Renal cortical epithelial cell (primary cell): ENCODE measurements around the gene TEX54. TPM values are rescaled to one million over a fixed set of nuclear protein-coding genes. Genes with fewer than 3 reads are reported as not detected.
"Not testable (repeated sequence)": the region's sequence is repeated elsewhere in the genome, so short reads cannot be mapped to it uniquely, and the experiment has no call there.

ENCODE experiments used
- DNase-seq: peaks from one replicate; pipeline ENCODE4 v3.0.0-alpha.2; 2011; ENCODE audit warnings: low read depth
- total RNA-seq: library from RNA; depleted of rRNA; stranded (reverse); fragments of >200 nt; gene quantifications from 2 replicates; pipeline ENCODE4 v1.2.3, GENCODE V29; 2014

The TEX54 gene
- total RNA-seq, 1 donor from 2014 or later: not detected

GRCh38 chr11:62835336-62835735 lies 2.7 kb upstream of the TEX54 start:
- no peak for DNase-seq

GRCh38 chr11:62831520-62832335 lies 913 bp downstream of the TEX54 start, which contains the start of gene STX5:
Gene STX5 (minus strand): TSS chr11:62832051. CDS start chr11:62831243, 808 bp downstream.
- peak; percentile 97 for DNase-seq

DNA sequence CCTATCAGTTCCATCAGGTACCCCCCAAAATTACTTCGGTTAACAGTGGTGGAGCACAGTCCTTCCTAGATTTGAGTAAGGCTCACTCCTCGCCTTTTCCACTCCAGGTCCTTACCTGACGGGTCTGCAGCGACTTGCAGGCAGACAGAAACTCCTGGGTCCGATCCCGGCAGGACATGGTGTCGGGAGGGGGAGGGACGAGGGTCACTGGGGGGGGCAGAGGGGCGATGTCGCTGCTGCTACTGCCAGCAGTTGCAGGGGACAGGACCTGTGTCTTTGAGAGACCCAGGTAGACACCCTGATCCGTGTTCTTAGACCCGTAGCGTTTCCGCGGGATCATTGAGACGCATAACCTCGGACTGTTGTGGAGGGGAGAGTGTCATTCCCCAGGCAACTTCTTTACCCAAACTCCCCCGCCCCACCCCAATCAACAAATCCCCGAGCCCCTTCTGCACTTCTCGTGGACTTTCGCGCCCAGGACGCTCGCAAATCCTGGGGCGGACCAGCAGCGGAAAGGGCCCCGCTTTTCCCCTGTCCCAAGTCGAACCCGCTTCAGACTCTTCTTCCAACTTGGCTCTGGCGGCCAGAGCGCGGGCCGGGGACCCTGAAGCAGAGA lies 1.6 kb downstream of the TEX54 start:
- DNase-seq: no peak

- not testable (repeated sequence) for DNase-seq
Measured at GRCh38 chr11:62828130-62828529, 4.5 kb downstream of the TEX54 start.

GRCh38 chr11:62823677-62824076 lies 9.0 kb downstream of the TEX54 start:
- DNase-seq: no peak

DNA sequence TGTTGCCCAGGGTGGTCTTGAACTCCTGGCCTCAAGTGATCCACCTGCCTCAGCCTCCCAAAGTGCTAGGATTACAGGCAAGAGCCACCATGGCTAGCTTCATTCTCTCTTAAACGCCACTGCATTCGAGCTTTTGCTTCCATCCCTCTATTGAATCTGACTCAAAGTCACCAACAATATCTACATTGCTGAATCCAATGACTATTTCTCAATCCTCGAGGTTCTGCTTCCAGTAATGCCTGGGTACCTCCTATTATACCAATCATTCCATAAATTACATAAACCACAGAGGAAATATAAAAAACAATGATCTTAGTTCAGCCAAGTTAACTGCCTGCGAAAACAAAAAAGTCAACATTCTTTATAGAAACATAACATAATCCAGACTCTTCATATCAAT lies 15.5 kb downstream of the TEX54 start:
- no peak for DNase-seq

- DNase-seq: no peak
Measured at GRCh38 chr11:62816557-62816956, 16.1 kb downstream of the TEX54 start.

DNA sequence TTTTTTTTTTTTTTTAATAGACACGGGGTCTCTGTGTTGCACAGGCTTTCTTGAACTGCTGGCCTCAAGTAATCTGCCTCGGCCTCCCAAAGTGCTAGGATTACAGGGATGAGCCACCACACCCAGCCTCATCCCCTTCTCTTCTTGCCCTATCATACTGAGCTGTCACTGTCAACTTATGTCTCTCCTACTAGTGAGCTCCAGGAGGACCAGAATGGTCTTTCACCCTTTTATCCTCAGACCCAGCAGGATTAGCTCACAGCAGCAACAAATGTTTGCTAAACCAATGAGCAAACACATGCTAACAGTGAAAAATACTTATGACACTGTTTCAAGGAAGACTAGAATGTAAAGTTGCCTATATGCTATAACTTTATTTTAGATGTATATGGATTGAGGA lies 21.0 kb downstream of the TEX54 start:
- no peak for DNase-seq

DNA sequence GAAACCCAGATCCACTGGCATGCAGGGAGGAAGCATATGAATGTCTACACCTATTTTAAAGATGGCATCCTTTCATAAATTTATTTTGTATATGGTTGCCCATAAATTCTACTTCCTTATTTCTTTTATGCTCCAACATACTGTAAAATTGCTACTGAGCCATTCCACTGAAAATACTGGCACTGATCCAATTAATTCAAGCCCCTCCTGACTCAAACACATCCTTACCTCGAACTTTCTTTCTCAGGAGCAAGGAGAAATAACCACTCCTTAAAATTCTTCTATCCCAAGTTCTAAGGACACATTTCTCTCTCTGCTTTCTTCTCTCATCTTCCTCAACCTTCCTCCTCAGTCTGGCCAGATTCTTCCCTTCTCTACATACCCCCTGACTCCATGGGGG lies 21.9 kb downstream of the TEX54 start:
- no peak for DNase-seq

- peak; percentile 41 for DNase-seq
Measured at GRCh38 chr11:62806611-62807121, 26.0 kb downstream of the TEX54 start.

DNA sequence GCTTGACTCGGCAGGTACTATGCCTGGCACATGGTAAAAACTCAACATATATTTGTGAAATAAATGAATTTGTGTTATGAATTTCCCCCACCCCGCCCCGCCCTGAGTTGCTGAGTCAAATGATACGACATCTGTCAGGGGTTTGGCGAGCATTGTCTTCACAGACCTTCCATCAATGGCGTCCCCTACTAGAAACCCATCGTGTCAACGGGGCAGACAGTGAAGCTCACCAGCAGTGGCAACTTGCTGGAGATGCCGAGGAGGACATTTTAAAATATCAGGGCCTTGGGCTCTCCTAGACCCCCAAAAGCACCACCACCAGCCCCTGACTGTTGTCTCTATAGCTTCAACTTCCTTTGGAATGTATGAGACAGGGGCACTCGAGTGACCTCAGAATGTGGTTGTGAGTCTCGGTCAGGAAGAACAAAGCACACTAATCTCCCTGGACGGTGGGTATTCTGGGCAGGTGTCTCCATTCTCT lies 26.6 kb downstream of the TEX54 start:
- DNase-seq: peak; percentile 28

DNA sequence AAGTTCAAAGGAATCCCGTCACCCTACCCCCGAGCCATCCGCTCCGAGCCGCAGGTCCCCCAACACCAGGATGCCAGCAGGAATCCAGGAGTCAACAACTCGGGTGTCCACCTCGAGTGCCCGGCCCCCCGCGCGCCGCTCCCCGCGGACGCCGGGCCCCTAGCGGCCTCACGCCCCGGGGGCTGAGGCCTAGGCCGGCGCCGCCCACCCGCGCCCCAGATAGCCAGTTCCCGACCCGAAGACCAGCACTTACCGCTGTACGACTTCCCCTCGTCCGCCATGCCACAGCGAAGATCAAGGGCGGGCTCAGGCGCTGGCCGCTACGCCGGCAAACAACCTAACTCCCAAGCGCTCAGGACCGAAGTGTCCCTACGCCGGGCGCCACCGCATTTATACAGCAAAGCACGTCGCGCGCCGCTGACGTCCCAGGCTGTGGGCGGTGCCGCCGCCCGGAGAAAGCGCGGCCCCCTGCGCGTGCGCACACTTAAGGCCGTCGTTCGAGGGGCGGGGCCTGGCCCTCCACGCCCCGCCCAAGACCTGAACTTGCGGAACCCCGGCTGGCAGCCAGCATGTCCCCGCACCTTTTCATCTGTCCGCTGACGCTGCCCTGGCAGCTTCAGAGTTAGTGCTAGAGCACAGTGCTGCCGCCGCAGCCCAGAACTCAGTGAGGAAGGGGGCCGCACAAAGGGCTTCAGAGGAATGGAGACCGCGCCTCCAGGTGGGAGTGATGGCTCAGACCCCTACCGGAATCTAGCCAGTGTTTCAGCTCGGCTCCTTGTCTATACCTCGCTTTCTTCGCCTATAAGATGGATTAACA lies 27.4 kb downstream of the TEX54 start, which contains the start of gene NXF1:
Gene NXF1 (minus strand): TSS at position 365 of the 817 bp plus-strand sequence. CDS start 84 bp downstream, at position 281.
- DNase-seq: peak; percentile 79

DNA sequence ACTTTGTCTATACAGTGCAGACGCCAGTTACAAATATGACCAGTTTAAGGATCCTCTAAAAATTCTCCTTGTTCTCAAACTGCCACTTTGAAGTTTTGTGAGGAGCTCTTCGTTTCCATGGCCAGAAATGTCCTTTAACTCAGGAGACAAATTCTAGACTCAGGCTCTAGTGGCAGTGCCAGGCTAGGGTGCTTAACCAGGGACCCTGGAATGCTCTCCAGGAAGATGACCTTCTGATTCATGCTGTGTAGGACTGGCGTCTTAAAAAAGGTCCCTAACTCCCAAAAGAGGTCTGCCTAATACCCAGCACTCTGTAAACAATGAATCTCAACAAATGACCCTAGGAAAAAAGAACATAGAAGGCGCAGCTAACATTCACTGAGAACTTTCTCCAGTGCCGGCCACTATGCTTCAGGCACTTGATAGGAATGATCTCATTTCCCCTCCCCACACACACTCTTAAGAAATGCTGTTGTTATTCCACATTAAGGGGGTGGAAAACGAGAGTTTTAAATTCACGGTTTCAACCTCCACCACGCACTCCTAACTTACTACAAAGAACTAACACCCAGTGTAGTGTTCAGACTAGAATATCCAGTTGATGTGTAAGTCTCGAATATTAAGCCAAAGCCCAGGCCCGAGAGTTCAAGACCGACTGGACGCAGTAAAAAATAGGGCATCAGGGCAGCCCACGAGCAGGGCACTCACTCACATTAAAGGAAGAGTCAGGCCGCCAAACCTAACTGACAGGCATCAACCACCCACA lies 28.1 kb downstream of the TEX54 start:
- peak; percentile 53 for DNase-seq

GRCh38 chr11:62801071-62801470 lies 31.6 kb downstream of the TEX54 start:
- DNase-seq: no peak

DNA sequence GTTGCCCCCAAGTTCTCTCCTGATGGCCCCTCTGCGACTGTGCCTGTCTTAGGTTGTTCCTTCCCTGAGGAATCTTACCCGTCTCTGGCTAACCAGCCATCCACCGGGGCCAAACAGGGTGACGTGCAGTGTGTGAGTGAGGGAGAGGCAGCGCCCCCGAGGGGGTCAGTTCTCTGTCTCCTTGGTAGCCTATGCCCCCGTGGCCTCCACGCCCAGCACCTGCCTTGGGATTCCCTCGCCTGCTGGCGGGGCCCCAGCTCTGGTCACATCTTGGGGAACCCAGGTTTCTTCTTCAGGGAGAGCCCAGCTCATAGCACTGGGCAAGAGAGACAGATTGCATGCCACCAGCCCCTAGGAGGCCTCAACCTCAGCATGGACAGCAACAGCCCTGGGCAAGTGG lies 33.2 kb downstream of the TEX54 start:
- DNase-seq: no peak

DNA sequence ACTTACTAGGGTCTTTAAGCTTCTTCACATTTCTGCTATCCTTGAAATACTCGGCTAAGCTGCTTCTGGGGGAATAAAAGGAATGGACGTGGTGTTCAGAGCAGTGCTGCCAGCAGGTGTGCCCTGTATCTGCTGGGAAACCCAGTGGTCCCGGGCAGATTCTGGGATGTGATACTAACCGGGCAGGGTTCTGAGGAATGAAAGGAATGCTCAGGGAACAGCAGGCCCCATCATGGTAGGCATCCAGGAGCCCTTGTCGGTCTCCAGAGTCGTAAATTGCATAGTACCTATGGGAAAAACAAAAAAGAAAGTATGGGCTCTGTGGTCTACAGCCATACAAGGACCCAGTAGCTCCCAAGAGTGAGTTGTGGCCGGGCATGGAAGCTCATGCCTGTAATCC lies 36.4 kb downstream of the TEX54 start:
- no peak for DNase-seq

DNA sequence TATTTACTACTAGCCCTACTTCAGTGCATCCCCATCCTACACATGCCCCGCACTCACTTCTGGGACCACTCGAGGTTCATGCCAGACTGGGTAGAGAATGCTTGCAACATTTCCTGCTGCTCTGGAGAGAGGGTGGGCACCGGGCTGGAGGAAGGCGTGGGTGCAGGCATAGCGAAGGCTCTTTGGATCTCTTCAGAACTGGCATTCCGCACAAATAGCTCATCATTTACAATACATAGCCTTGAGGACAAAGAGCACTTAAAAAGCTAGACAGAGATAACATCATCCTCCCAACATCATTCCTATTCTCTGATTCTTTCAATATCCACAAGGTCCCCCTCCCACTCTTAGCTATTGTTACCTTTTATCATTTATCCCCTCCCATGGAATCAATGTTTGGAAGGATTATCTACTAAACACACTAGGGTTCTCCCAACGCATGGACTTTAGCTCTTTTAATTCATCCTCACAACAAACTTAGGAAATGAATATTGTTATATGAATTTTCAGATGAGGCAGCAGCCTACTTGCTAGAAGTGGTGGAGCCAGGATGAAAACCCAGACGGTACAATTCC lies 38.4 kb downstream of the TEX54 start:
- no peak for DNase-seq

DNA sequence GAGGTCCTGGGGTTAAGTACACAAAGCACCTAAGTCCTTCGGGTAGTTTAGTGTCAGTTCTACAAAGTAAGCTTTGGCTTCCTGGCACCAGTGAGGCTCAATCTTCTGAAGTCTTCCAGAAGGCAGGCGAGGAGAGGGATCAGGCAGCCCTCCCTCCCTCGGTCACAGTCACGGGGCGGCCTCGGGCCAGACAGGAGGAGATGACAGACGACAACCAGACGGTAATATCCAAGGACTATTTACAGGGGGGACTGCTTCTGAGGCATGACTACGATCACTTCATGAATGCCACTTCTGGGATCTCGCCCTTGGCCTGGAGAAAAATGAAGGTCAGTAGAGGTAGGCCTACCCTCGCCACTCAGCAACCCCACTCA lies 40.5 kb downstream of the TEX54 start:
- DNase-seq: no peak

DNA sequence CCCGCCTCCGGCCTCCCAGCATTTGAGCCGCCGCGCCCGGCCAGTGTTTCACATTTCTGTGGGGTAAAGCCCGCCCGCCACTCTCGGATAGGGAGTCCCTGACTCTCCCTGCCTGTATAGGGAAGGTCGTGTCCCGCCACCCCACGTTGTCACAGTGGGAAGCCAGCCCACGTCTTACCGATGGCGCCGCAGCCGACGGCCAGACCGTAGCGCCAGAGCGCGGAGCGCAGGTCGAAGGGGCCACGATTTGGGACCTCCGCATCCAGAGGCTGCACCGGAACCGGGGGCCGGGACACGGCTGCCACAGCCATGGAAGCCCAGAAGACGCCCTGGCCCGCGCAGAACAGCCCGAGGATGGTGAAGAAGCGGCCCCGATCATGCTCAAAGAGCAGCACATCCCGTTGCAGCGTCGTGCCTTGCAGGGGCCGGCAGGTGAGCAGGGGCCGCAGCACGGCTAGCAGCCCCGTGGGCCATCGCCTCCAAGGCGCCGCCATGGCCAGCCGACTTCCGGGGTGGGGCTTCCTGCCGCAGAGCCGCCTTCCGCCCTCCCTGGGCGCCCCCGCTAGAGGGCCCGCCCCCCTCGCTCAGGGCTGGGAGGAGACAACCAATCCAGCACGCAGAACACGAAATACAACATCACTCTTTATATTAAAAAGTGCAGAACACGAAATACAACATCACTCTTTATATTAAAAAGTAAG lies 41.0 kb downstream of the TEX54 start, which contains the start of gene TMEM223:
Gene TMEM223 (minus strand): TSS at position 506 of the 701 bp plus-strand sequence. CDS start 12 bp downstream, at position 494.
- peak; percentile 44 for DNase-seq

- no peak for DNase-seq
Measured at GRCh38 chr11:62789576-62789975, 43.1 kb downstream of the TEX54 start.
